ENCODE results near the gene CHRND. TPM values are rescaled to one million over a fixed set of nuclear protein-coding genes. Genes with fewer than 3 reads are reported as not detected.

CHRND gene
- total RNA-seq, 1 donor from 2014 or later, result not detected

- no peak for ATAC-seq
- Histone ChIP-seq H3K36me3 (peaks cover 49% of the 10 kb centered on the region), H3K27me3 (no peaks in the 10 kb centered on the region), H3K4me1 (no peaks in the 10 kb centered on the region), H3K4me3 (no peak overlapping the region), H3K9me3 (no peaks in the 10 kb centered on the region), H3K27ac (no peak overlapping the region)
- intact Hi-C loops (cut with DNase I), result no loop called here
- no peak for TF ChIP-seq CTCF (IDR thresholded peaks at IDR 0.05)
- DNase-seq, result no peak
These were observed 51.0 kb downstream of the CHRND start for GRCh38 chr2:232576995-232577394.

GRCh38 chr2:232577841-232578240 is 51.9 kb downstream of the CHRND start:
- TF ChIP-seq CTCF (IDR thresholded peaks at IDR 0.05), result no peak
- Histone ChIP-seq H3K27me3 (no peaks in the 10 kb centered on the region), H3K4me1 (no peaks in the 10 kb centered on the region), H3K27ac (no peak overlapping the region), H3K9me3 (no peaks in the 10 kb centered on the region), H3K36me3 (peaks cover 43% of the 10 kb centered on the region), H3K4me3 (no peak overlapping the region)
- intact Hi-C loops (cut with DNase I), result no loop called here
- no peak for ATAC-seq
- no peak for DNase-seq

- no peak for TF ChIP-seq CTCF (IDR thresholded peaks at IDR 0.05)
- H3K36me3 ChIP-seq, result peaks cover 36% of the 10 kb centered on the region
- H3K4me1 ChIP-seq, result no peaks in the 10 kb centered on the region
- H3K4me3 ChIP-seq, result no peak overlapping the region
- no peaks in the 10 kb centered on the region for H3K27me3 ChIP-seq
- intact Hi-C loops (cut with DNase I), result no loop called here
- H3K9me3 ChIP-seq, result no peaks in the 10 kb centered on the region
- ATAC-seq (no peak), DNase-seq (no peak)
- H3K27ac ChIP-seq, result no peak overlapping the region
These were observed 52.7 kb downstream of the CHRND start for GRCh38 chr2:232578626-232579025.

- Histone ChIP-seq H3K9me3 (no peaks in the 10 kb centered on the region), H3K36me3 (peaks cover 16% of the 10 kb centered on the region), H3K27me3 (no peaks in the 10 kb centered on the region), H3K27ac (no peak overlapping the region), H3K4me1 (no peaks in the 10 kb centered on the region), H3K4me3 (no peak overlapping the region)
- ATAC-seq, result no peak
- no peak for DNase-seq
- intact Hi-C loops (cut with DNase I), result no loop called here
- no peak for TF ChIP-seq CTCF (IDR thresholded peaks at IDR 0.05)
These were observed 54.7 kb downstream of the CHRND start for GRCh38 chr2:232580648-232580981.

GRCh38 chr2:232581725-232582124 is 55.8 kb downstream of the CHRND start:
- ATAC-seq, result no peak
- Histone ChIP-seq H3K27ac (no peak overlapping the region), H3K4me3 (no peak overlapping the region), H3K9me3 (no peaks in the 10 kb centered on the region), H3K27me3 (no peaks in the 10 kb centered on the region), H3K4me1 (no peaks in the 10 kb centered on the region), H3K36me3 (peaks cover 15% of the 10 kb centered on the region)
- no peak for DNase-seq
- intact Hi-C loops (cut with DNase I), result no loop called here
- no peak for TF ChIP-seq CTCF (IDR thresholded peaks at IDR 0.05)

- intact Hi-C loops (cut with DNase I), result no loop called here
- H3K4me3 ChIP-seq, result no peak overlapping the region
- TF ChIP-seq CTCF (IDR thresholded peaks at IDR 0.05), result no peak
- no peak for ATAC-seq
- H3K27me3 ChIP-seq, result no peaks in the 10 kb centered on the region
- peaks cover 15% of the 10 kb centered on the region for H3K36me3 ChIP-seq
- H3K27ac ChIP-seq, result no peak overlapping the region
- no peaks in the 10 kb centered on the region for H3K4me1 ChIP-seq
- H3K9me3 ChIP-seq, result no peaks in the 10 kb centered on the region
- DNase-seq, result no peak
These were observed 58.3 kb downstream of the CHRND start for GRCh38 chr2:232584238-232584637.
